Measurements from ENCODE around the gene HEYL. TPM values are rescaled to one million over a fixed set of nuclear protein-coding genes. Genes with fewer than 3 reads are reported as not detected.

The HEYL gene
- total RNA-seq, 1 experiment from 2014 or later: 3.4 TPM

GRCh38 chr1:39633422-39633821 is 6.0 kb downstream of the HEYL start:
- Histone ChIP-seq H3K4me3 (ENCODE audit: low read depth, low read length) (no peak overlapping the region), H3K9me3 (no peaks in the 10 kb centered on the region), H3K36me3 (ENCODE audit: control insufficient read depth, insufficient read depth, low read length) (no peaks in the 10 kb centered on the region), H3K4me1 (no peaks in the 10 kb centered on the region), H3K27me3 (replicated peaks; ENCODE audit: control insufficient read depth, insufficient read depth, low read length) (no peaks in the 10 kb centered on the region)
- no TSS peak for BruUV-seq (replicated peaks)
- ChIA-PET CTCF (interaction anchor here (0.9 kb wide), 1 partner anchor 27 kb away, joined by 3 read pairs; no protein-coding TSS in a partner anchor), POLR2A (no interaction called here)
- Mint-ChIP-seq H3K27me3 (ENCODE audit: insufficient read depth, unreplicated experiment) (no peaks in the 10 kb centered on the region), H3K4me1 (ENCODE audit: low read depth, unreplicated experiment) (no peaks in the 10 kb centered on the region), H3K4me3 (ENCODE audit: unreplicated experiment) (no peak overlapping the region), H3K27ac (ENCODE audit: unreplicated experiment) (no peak overlapping the region), H3K36me3 (ENCODE audit: insufficient read depth, unreplicated experiment) (no peaks in the 10 kb centered on the region), H3K9me3 (ENCODE audit: unreplicated experiment) (no peaks in the 10 kb centered on the region)
- DNase-seq: no peak
- intact Hi-C loops (cut with micrococcal nuclease; ENCODE audit: unreplicated experiment): no loop called here
- TF ChIP-seq CTCF (IDR thresholded peaks at IDR 0.05; ENCODE audit: insufficient read depth in 1 of 2, low read depth in 1 of 2, low read length in 1 of 2, severe bottlenecking in 1 of 2, unreplicated experiment in 1 of 2): no peak

GRCh38 chr1:39632682-39633417 is 6.6 kb downstream of the HEYL start:
- H3K4me3 ChIP-seq (ENCODE audit: low read depth, low read length): no peak overlapping the region
- Mint-ChIP-seq H3K4me1 (ENCODE audit: low read depth, unreplicated experiment) (no peaks in the 10 kb centered on the region), H3K4me3 (ENCODE audit: unreplicated experiment) (no peak overlapping the region)

GRCh38 chr1:39632323-39632681 is 7.1 kb downstream of the HEYL start:
- Mint-ChIP-seq H3K9me3 (ENCODE audit: unreplicated experiment) (no peaks in the 10 kb centered on the region), H3K27me3 (ENCODE audit: insufficient read depth, unreplicated experiment) (no peaks in the 10 kb centered on the region), H3K4me1 (ENCODE audit: low read depth, unreplicated experiment) (no peaks in the 10 kb centered on the region), H3K27ac (ENCODE audit: unreplicated experiment) (no peak overlapping the region), H3K4me3 (ENCODE audit: unreplicated experiment) (no peak overlapping the region), H3K36me3 (ENCODE audit: insufficient read depth, unreplicated experiment) (no peaks in the 10 kb centered on the region)
- intact Hi-C loops (cut with micrococcal nuclease; ENCODE audit: unreplicated experiment): no loop called here
- CTCF ChIA-PET: no interaction called here
- no peak for TF ChIP-seq CTCF (IDR thresholded peaks at IDR 0.05; ENCODE audit: insufficient read depth in 1 of 2, low read depth in 1 of 2, low read length in 1 of 2, severe bottlenecking in 1 of 2, unreplicated experiment in 1 of 2)
- BruUV-seq (replicated peaks): no TSS peak
- Histone ChIP-seq H3K4me1 (no peaks in the 10 kb centered on the region), H3K9me3 (no peaks in the 10 kb centered on the region), H3K36me3 (ENCODE audit: control insufficient read depth, insufficient read depth, low read length) (no peaks in the 10 kb centered on the region), H3K4me3 (ENCODE audit: low read depth, low read length) (no peak overlapping the region), H3K27me3 (replicated peaks; ENCODE audit: control insufficient read depth, insufficient read depth, low read length) (no peaks in the 10 kb centered on the region)
- POLR2A ChIA-PET: no interaction called here
- DNase-seq: no peak

More at GRCh38 chr1:39632682-39633417, 6.6 kb downstream of the HEYL start:
- Histone ChIP-seq H3K36me3 (ENCODE audit: control insufficient read depth, insufficient read depth, low read length) (no peaks in the 10 kb centered on the region), H3K4me1 (no peaks in the 10 kb centered on the region), H3K27me3 (replicated peaks; ENCODE audit: control insufficient read depth, insufficient read depth, low read length) (no peaks in the 10 kb centered on the region), H3K9me3 (no peaks in the 10 kb centered on the region)
- Mint-ChIP-seq H3K9me3 (ENCODE audit: unreplicated experiment) (no peaks in the 10 kb centered on the region), H3K36me3 (ENCODE audit: insufficient read depth, unreplicated experiment) (no peaks in the 10 kb centered on the region), H3K27ac (ENCODE audit: unreplicated experiment) (no peak overlapping the region), H3K27me3 (ENCODE audit: insufficient read depth, unreplicated experiment) (no peaks in the 10 kb centered on the region)
- BruUV-seq (replicated peaks): no TSS peak
- DNase-seq: no peak
- POLR2A ChIA-PET: no interaction called here
- no peak for TF ChIP-seq CTCF (IDR thresholded peaks at IDR 0.05; ENCODE audit: insufficient read depth in 1 of 2, low read depth in 1 of 2, low read length in 1 of 2, severe bottlenecking in 1 of 2, unreplicated experiment in 1 of 2)
- intact Hi-C loops (cut with micrococcal nuclease; ENCODE audit: unreplicated experiment): no loop called here
- CTCF ChIA-PET: interaction anchor here (0.9 kb wide), 1 partner anchor 26 kb away, joined by 3 read pairs; no protein-coding TSS in a partner anchor
